ENCODE results near the gene CDH13.

The CDH13 gene

DNA sequence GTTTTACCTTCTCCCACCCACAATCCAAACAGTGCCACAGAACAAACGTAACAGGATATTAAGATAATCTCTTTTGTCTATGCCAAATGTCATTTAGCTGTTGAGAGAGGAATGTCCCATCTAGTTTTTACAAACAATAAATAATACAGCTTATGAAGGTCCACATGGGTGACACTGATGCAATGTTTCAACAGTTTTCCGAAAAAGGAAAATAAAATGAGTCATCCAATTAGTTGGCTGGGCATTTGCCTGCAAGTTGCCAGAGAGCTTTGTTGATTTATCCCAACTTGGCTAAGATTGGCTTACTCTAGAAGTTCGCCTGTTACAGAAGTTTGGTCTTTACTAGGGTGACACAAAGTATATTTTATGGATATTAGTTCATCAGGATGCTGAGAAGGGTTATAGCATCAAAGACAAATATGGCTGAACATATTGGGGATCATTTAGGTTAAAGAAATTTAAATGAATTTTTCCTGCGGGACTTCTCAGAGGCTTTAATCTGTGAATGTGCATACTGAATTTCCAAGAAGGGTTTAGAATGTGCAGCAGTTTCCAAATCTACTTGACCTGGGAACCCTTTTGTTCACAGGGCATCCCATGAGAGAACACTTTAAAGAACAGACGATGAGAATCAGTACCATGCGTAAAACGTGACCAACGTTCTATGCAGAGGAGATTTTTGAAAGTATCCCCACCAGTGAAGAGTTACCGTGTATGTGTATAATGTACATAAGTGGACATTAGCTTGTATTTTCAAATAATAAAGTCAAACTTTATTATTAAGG is 73.1 kb downstream of the CDH13 start:
- DNase-seq = no peak

DNA sequence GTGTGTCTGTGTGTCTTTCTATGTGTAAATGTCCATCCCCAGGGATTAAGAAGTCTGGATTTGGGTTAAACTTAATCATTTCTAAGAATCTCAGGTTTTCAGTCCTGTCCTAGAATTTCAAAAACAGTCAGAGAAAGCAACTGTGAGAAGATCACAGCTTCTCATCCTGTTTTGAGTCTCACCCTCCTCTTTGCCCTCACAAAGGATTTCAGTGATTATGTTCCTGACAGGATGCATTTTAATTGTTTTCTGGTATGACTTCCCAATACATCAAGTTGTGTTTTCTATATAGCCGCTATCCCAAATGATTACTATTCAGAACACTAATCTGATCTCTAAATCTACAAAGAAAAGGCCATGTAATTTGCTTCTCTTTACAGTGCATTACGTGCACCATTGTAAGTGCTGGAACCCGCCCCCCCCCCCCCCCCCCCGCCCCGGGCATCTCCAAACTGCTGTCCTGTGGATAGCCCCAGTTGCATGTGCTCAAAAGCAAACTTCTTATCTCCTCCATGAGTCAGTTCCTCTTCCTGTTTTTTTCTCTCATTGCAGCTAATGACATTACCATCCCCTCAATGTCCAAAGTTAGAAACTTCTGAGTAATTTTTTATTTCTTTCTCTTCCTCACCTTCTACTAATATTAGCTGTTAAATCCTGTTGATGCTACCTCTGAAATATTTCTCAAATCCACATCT is 73.9 kb downstream of the CDH13 start:
- DNase-seq = no peak

DNA sequence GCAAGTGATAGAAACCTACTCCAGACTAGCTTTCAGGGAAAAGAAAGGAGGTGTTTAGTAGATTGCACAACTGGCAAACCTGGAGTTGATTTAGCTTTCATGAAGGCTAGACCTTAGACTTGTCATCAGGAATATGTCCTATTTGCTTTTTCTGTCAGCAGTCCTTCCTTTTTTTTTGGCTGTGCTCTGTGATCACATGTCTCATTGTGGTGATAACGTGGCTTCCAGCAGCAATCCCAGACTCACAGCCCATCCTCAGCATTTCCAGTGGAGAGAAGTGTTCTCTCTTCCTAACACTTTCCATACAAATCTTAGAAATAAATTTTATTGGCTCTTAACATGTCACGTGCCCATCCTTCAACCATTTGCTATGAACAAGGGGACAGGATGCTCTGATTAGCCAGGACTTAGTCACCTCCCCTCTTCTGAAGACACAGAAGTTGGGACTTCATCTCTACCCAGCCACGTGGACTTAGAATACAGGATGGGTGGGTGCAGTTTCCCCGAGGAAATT is 74.7 kb downstream of the CDH13 start:
- no peak for DNase-seq

DNA sequence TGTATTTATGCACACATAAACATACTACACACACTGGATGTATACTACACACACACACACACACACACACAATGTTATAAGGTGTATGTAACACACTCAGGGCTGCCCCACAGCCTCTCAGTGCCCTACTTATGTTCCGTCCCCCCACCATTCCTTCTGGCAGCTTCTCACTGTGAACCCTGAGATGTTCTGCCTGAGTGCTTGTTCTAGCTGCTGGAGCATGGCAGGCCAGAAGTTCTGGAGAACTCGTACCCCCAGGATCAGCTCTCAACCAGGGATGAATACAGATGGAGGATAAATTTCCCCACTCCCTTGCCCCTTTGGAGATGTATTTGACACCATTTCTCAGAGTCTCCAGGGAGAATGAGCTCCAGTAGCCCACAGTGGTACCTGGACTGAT is 76.4 kb downstream of the CDH13 start:
- no peak for DNase-seq

DNA sequence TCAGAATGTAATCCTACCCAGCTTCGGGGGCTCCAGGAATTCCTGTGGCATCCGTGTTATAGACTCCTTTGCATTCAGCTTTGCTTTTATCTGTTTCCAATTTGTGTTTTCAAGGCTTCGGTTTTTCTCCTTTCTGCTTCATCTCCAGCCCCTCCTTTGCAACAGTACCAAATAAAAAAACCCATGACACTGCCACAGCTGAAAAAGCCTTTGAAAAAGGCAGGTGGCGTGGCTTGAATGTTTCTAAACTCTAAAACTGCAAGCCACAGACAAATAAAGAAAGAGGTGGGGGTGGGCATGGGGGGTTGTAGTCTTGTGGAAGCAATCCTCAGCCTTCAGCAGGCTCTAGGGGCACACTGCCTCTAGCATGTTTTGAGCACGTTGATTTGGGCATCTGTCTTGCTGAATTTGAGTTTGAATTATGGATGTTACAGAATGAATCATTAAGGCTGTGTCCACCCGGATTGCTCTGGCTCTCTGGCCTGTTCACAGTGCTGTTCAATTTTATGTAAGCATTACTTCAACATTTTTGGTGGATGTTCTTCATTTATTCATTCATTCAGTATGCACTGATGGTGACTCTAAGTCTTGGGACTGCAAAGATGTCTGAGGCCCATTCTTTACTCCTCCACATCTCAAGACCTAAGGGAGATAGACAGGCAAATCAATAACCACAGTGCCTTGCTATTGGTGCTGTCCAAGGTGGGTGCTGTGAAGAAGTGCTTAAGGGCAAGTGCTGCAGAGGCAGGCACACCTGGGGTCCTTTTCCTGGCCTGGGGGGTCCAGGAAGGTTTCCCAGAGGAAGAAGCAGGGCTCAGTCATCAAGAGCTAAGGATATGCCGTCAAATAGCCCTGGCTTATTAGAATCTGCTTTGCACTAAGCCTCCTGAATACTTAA is 77.4 kb downstream of the CDH13 start:
- no peak for DNase-seq

DNA sequence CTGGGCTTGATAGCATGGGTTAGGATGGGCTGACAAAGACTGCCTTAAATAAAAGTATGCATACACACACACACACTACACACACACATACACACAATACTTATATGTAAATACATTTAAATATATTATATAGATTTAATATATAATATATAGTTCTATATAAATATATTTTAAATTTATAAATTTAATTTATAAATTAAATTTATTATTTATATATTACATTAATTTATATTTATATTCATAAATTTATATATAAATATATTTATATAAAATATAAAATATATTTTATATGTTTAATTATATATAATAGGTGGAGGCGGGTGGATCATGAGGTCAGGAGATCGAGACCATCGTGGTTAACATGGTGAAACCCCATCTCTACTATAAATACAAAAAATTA is 83.2 kb downstream of the CDH13 start:
- DNase-seq = no peak

DNA sequence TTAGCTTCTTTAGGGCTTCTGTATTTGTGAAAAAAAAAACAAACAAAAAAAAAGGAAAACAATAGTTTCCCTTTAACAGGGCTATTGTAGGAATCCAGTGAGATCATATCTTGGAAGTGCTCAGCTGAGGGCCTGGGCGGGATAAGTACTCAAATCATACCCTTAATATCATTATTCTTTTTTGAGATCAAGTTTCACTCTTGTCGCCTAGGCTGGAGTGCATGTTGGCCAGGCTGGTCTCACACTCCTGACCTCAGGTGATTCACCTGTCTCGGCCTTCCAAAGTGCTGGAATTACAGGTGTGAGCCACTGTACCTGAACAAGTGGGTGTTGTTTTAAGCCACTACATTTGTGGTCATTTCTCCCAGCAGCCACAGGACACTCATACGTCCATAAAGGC is 87.0 kb downstream of the CDH13 start:
- no peak for DNase-seq

DNA sequence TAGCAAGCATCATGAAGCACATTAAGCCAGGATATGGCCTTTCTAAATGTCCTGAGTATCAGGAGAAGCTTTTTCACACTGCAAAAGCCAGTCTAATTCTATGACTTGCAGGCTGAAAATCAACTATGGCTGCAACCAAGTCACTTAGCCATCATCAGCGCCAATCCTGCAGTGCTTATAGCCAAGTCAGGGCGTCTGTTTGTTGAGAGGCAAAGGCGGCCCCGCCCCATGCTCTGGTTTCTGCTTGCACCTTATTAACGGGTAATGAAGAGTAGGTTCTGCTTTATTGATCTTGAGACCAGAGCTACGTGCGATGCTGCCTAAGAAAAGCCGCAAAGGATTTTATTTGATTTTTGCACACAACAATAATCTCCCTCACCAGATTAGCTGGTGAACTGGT is 88.4 kb downstream of the CDH13 start:
- DNase-seq = no peak

DNA sequence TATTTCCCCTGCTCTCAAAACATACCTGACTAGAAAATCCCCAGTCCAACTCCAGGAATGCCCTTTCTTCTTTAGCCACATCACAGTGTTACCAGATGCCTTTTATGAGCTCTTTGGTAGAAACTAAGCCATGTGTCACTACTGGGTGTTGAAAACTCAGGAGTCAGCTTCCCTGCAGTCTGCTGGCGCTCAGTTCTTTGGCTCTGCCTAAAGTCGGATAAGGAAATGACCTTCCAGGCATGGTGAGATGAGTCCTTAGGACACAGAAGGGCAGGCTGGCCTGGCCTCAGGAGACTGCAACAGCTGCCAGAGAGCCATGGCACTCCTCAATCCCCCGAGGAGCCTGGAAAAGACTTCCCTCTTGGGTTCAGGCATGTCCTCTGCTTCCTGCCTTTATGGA is 89.1 kb downstream of the CDH13 start:
- DNase-seq = no peak

DNA sequence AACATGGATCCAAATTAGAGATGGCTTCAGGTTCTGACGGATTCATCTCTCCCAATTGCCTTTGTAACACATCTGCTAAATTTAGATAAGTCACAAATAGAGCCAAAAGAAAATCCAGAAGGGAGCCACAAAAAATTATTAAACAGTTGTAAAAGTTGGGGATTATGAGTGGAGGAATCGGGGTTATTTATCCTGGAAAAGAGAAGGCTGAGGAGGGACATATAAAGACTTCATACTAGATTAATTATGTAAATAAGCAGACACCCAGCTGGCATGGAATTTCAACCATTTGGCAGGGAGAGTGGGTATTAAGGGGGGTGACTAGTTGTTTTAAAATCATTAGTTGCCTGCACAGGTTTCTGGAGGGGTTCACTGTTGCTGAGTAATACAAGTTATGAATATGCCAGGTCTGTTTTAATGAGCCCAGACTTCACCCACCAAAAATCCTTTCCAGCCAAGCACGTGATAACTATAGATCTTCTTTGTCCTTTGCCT is 89.6 kb downstream of the CDH13 start:
- DNase-seq = no peak

DNA sequence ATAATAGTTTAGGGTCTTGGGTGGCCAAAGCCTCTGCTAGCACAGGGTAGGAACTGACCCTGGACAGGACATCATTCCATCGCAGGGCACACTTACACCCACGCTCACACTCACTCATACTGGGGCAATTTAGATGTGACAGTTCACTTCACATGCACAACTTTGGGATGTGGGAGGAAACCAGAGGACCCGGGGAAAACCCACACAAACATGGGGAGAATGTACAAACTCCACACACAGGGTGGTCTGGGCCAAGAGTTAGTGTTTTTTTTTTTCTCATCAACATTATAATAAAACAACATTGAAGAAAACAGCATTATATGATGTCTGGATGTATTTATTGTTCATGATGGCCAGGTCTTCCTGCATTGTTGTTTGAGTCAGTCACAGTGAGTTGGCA is 93.6 kb downstream of the CDH13 start:
- DNase-seq = no peak

DNA sequence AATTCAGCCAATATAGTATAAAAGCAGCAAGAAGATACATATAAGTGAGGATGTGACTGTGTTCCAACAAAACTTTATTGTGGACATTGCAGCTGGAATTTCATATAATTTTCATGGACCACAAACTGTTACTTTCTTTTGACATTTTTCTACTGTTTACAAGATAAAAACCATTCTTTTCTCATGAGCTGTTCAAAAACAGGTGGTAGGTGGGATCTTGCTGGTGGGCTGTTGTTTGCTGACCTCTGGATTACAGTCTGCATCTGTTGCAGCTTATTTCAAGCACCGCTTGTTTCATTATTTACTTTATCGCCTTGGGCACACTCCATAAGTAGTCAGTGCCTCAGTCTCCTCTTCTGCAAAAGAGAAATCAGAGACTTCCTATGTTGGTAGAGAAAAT is 99.5 kb downstream of the CDH13 start:
- no peak for DNase-seq

DNA sequence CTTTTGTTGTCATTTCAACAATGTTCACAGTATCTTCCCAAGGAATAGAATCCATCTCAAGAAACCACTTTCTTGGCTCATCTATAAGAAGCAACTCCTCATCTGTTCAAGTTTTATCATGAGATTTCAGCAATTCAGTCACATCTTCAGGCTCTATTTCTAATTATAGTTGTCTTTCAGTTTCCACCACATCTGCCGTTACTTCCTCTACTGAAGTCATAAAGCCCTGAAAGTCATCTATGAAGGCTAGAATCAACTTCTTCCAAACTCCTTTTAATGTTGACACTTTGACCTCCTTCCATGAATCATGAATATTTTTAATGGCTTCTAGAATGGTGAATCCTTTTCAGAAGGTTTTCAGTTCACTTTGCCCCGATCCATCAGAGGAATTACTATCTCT is 102.1 kb downstream of the CDH13 start:
- DNase-seq = no peak

DNA sequence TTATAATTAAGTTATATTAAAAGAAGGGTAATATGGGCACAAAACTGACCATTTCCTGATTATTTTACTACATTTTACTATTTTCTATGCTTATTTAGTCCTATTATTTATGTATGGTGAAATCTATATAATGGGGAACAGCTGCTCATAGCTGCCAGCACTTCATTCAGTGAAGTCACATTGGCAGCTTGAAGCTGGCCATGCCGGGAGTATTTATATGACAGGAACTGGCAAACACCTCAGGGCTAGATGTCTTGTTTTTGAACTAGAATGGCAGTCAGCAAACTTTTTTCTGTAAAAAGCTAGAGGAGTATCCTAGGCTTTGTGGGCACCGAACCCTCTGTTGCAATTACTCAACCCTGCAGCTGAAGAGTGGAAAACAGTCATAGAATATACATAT is 104.1 kb downstream of the CDH13 start:
- no peak for DNase-seq

DNA sequence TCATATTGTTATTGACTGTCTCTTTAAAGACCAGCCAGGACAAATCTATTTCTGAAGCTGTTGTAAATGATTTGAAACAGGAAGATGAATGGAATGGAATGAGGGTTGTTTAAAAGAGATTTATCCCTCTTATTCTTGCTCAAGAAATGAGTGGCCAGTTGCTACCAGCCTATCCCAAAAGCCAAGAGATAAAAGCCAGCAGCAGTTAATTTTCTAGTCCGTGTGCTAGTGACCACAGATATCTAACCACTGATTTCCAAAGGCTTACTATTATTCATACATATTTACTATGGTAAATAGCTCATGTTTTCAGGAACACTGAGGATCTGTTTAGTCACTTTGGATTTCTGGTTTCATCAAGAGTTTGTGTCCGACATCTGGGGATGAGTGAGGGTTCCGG is 105.7 kb downstream of the CDH13 start:
- DNase-seq = no peak

DNA sequence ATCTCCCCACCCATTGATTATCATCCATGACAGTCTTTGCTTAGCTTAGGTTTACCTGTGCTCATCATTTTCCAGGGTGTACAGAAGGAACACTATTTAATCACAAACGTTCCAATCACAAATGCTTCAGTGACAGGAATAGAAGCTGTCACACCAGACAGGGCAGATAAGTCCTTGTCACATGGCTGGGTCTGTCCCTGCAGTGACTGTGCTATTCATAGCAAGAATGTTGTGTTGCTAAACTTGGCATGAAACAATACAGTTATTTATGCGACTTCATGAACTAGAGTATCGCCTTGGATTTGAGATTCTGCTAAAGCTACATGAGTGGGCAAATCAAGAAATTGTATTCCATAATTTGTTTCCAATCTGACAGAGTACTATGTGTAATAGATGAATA is 108.4 kb downstream of the CDH13 start:
- no peak for DNase-seq

DNA sequence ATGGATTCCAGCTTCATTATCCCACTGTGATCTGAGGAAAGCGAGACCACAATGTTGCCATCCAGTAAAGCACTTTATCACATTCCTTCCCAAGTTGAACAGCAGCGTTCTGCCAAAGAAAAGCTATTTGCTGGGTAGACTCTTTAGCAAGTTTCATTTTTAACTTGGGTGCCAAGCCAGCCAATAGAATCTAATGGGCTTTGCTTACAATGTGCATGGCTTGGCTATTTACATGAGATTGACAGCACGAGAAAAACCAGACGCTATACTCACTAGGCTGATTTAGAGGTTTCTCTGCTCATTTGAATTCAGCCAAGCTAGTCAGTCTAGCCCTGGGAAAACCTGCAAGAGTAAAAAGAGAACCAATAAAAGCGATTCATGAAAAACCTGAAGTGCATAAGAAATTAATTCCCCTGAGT is 108.9 kb downstream of the CDH13 start:
- no peak for DNase-seq

DNA sequence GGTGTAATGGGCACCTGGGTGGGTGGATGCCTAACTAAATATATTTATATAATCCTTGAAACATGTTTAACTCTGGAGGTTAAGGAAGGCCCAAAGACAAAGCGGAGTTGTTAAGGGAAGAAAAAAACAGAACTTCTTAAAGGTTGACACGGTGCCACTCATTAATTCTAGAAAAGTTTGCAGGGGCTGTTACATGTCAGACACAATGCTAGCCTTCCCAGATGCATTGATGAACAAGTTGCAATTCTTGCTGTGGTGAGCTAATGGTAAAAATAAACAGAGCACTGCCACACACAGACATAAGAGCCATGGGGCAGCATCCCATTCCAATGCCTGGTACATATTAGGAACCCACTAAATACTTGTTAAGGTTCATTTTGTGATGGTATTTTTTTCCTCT is 109.5 kb downstream of the CDH13 start:
- DNase-seq = no peak

DNA sequence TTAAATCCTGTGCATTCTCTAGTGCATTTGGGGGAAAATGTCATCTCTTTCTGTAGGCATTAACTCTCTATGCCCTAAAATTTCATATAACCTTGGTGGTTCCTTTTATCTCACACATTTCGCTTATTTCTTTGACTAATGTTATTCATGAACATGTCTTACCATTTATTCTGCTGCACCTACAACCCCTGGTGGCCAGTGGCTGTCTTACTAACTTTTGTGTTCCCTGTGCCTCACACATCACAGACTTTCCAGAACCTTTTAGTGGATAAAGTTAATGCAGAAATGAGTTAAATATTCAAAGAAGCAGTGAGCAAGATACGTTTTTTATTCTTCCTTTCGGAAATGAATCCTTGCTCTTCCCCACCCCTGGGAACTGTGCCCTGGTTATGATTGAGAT is 111.9 kb downstream of the CDH13 start:
- no peak for DNase-seq

DNA sequence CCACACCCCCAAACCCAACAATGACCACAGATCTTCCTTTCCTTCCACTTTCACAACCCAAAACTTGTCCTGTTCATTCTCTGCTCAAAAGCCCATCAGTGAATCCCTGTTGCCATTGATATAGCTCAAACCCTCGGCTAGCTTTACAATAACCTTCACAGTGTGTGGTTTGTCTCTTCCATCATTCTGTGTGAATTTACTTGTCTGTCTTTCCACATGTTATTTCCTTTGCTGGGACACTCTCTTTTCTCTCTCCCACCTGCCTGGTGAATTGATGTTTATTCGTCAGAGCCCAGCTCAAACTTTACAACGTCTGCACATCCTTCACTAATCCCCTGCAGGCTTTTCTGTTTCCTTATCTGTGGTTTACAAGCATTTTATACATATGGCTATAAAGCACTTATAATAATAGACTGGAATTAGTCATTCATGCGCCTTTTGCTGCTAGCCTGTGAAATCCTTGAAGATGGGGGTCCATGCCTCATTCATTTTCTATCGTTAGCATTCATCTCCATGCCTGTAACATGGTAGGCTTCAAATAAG is 114.4 kb downstream of the CDH13 start:
- no peak for DNase-seq

DNA sequence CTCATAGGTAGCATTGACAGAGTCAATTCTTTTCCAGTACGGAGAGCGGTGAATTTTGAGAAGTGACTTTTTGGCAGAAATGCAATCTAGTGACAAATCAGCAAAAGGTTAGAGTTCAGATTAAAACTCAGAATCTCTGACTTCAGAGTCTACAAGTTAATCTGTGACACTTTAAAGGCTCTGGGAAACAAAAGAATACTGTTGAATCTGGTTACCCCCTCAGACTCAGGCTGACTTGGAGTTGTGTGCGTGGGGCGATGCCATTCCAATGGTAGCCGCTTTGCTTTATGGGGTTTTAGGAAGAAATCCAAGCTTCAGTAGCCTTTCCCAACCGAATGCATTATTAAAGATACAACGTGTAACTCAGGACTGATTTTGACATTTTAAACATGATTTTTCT is 118.2 kb downstream of the CDH13 start:
- no peak for DNase-seq

DNA sequence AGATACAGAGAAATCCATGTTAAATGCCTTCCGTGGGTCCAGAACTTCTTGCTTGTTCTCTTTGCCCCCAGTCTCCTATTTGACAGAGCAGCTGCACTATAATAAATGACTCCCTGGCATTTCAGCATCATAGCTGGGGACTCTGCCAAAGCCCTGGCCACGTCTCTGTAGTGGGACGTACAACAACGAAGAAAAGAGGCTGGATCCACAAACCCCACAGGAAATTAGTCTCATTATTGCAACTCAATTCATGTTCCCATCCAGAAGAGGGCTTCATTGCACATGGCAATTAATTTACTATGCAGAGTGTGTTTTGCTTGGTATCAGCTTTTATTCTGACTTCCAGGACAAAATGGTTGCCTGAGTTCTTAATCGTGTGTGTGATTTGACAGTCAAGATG is 121.3 kb downstream of the CDH13 start:
- peak; percentile 79 for DNase-seq

DNA sequence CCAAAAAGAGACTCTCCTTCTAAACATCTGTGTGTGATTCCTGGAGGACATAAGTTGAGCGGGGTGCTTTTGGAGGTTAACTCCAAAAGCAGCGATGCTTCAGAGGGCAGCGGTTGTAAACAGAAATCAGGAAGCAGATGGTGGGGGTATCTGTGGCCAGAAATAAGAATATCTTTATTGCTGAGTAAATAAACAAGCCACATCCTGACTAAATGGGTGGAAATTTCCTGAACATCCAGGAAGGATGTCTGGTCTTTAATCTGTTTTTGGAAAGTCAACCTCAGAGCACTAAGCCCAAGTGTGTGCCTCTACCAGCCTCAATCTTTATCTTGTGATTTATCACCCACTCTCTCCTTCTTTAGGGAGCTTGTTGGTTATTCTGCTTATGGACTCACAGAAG is 123.3 kb downstream of the CDH13 start:
- DNase-seq = no peak

Data from NCI-H1092 treated with DMSO at 0.1 percent for 48 hours (cell line).